SK-N-SH (cell line): ENCODE measurements around the gene VMAC. TPM values are rescaled to one million over a fixed set of nuclear protein-coding genes. Genes with fewer than 3 reads are reported as not detected.

ENCODE experiments used
- CTCF ChIA-PET: fragments of 300-600, 350-600 bp; formaldehyde crosslinking; extraction: SDS; loops from one replicate; lab custom pipeline; 2021; lab: Yijun Ruan, JAX
- POLR2A ChIA-PET: fragments of 350-600 bp; sonication (Branson Sonifier 250); formaldehyde crosslinking; extraction: SDS; loops from one replicate; lab custom pipeline; 2020; ENCODE audit warnings: antibody characterized with exemption, inconsistent platforms; lab: Yijun Ruan, JAX
- DNase-seq: peaks from one replicate; pipeline ENCODE4 v3.0.0; 2012
- H2AFZ ChIP-seq: fragments of 200-600 bp; sonication (generic); 2 replicates; pipeline ENCODE4 v1.8.1; 2016; ENCODE audit warnings: antibody characterized with exemption, mild to moderate bottlenecking, low read depth
- H3F3A ChIP-seq: fragments of 200-600 bp; sonication (generic); replicated peaks from 2 replicates; pipeline ENCODE3; 2016; ENCODE audit warnings: antibody characterized with exemption, mild to moderate bottlenecking; ENCODE audit not compliant: insufficient read depth
- H3K27ac ChIP-seq, 2 experiments: fragments of 200-500 bp in 1 of 2; fragments of 200-600 bp in 1 of 2; sonication (Bioruptor generic) in 1 of 2; sonication (generic), shearing (Covaris generic) in 1 of 2; 2 replicates each; pipeline versions ENCODE4 v1.5.1 to v1.6.1; 2014 to 2016; ENCODE audit warnings: low read depth in 2 of 2, inconsistent platforms in 1 of 2, low read length in 1 of 2, mild to moderate bottlenecking in 1 of 2, mixed read lengths in 1 of 2
- H3K27me3 ChIP-seq: fragments of 200-600 bp; sonication (generic), shearing (Covaris generic); 2 replicates; pipeline ENCODE4 v1.6.1; 2016; ENCODE audit warnings: mixed run types; ENCODE audit not compliant: insufficient read depth
- H3K36me3 ChIP-seq, 2 experiments: fragments of 200-500 bp in 1 of 2; fragments of 200-600 bp in 1 of 2; sonication (Bioruptor generic) in 1 of 2; sonication (generic) in 1 of 2; replicated peaks in 1 of 2; 2 replicates each; pipeline versions ENCODE3 to v1.5.1; 2014 to 2016; ENCODE audit warnings: low read length in 1 of 2, mild to moderate bottlenecking in 1 of 2; ENCODE audit not compliant: insufficient read depth in 2 of 2, control insufficient read depth in 1 of 2
- H3K4me1 ChIP-seq, 2 experiments: fragments of 200-500 bp in 1 of 2; fragments of 200-600 bp in 1 of 2; sonication (Bioruptor generic) in 1 of 2; sonication (generic), shearing (Covaris generic) in 1 of 2; 2 replicates each; pipeline versions ENCODE4 v1.5.1 to v1.6.1; 2014 to 2016; ENCODE audit warnings: low read depth in 1 of 2, low read length in 1 of 2, mixed run types in 1 of 2; ENCODE audit not compliant: insufficient read depth in 2 of 2, control insufficient read depth in 1 of 2
- H3K4me2 ChIP-seq: fragments of 200-600 bp; sonication (generic), shearing (Covaris generic); 2 replicates; pipeline ENCODE4 v1.6.1; 2017; ENCODE audit warnings: mixed run types
- H3K4me3 ChIP-seq, 2 experiments: fragments of 200-500 bp in 1 of 2; fragments of 200-600 bp in 1 of 2; sonication (Bioruptor generic) in 1 of 2; sonication (generic), shearing (Covaris generic) in 1 of 2; 2 replicates each; pipeline versions ENCODE4 v1.5.1 to v1.8.1; 2014 to 2016; ENCODE audit warnings: low read depth in 2 of 2, inconsistent platforms in 1 of 2, low read length in 1 of 2, mild to moderate bottlenecking in 1 of 2, mixed read lengths in 1 of 2, moderate library complexity in 1 of 2
- H3K79me2 ChIP-seq: fragments of 200-600 bp; sonication (generic); 2 replicates; pipeline ENCODE4 v1.8.1; 2017; ENCODE audit warnings: mild to moderate bottlenecking; ENCODE audit not compliant: insufficient read depth
- H3K9ac ChIP-seq: fragments of 200-600 bp; sonication (generic); 2 replicates; pipeline ENCODE4 v1.6.1; 2017; ENCODE audit warnings: mixed run types
- H3K9me2 ChIP-seq: fragments of 200-600 bp; sonication (generic); 2 replicates; pipeline ENCODE4 v1.6.1; 2017; ENCODE audit warnings: mixed run types
- H3K9me3 ChIP-seq: fragments of 200-600 bp; sonication (generic); 2 replicates; pipeline ENCODE4 v1.6.1; 2017; ENCODE audit warnings: mixed run types, mild to moderate bottlenecking, moderate library complexity
- H4K20me1 ChIP-seq: fragments of 200-600 bp; sonication (generic); 2 replicates; pipeline ENCODE4 v1.6.1; 2017; ENCODE audit warnings: mild to moderate bottlenecking, mixed run types; ENCODE audit not compliant: insufficient read depth
- CHD2 ChIP-seq: fragments of 150-350 bp; IDR thresholded peaks from 2 replicates; pipeline ENCODE4 v1.6.1; 2018; ENCODE audit warnings: low read length; ENCODE audit not compliant: partially characterized antibody
- EP300 ChIP-seq, 2 experiments: IDR thresholded peaks; 2 replicates each; pipeline versions ENCODE4 v1.4.0 to v1.6.1; 2012; ENCODE audit warnings: borderline replicate concordance in 1 of 2, low read depth in 1 of 2, low read length in 1 of 2
- GABPA ChIP-seq: IDR thresholded peaks from 2 replicates; pipeline ENCODE4 v1.4.0; 2012; ENCODE audit warnings: low read depth, mild to moderate bottlenecking
- JUND ChIP-seq: IDR thresholded peaks from 2 replicates; pipeline ENCODE4 v1.4.0; 2012
- MXI1 ChIP-seq: IDR thresholded peaks from 2 replicates; pipeline ENCODE4 v1.6.1; 2012; ENCODE audit warnings: mild to moderate bottlenecking, low read depth, low read length, improper control_type of control experiment
- RFX5 ChIP-seq: IDR thresholded peaks from 2 replicates; pipeline ENCODE4 v1.6.1; 2012; ENCODE audit warnings: mild to moderate bottlenecking, improper control_type of control experiment, low read length
- RXRA ChIP-seq: IDR thresholded peaks from 2 replicates; pipeline ENCODE4 v1.4.0; 2012; ENCODE audit warnings: low read depth, mild to moderate bottlenecking, borderline replicate concordance
- TCF12 ChIP-seq: IDR thresholded peaks from 2 replicates; pipeline ENCODE4 v1.4.0; 2012
- TEAD4 ChIP-seq: IDR thresholded peaks from 2 replicates; pipeline ENCODE4 v1.4.0; 2012; ENCODE audit warnings: mild to moderate bottlenecking, borderline replicate concordance; ENCODE audit not compliant: insufficient read depth
- YY1 ChIP-seq: IDR thresholded peaks from 2 replicates; pipeline ENCODE4 v1.4.0; 2012; ENCODE audit warnings: low read depth, mild to moderate bottlenecking
- WGBS: methylation state at CpG from one replicate; pipeline ENCODE4 v1.1.6; 2017; ENCODE audit warnings: low lambda C conversion rate; 5-methylcytosine and 5-hydroxymethylcytosine counted together
- polyA plus RNA-seq, 3 experiments: library from polyadenylated mRNA; depleted of rRNA; stranded (reverse); fragments of >200 nt; gene quantifications; 2 replicates each; pipeline ENCODE4 v1.2.3, GENCODE V29; 2012
- TF ChIP-seq, protein P1 (sequence below): IDR thresholded peaks from 2 replicates; pipeline ENCODE4; 2012
- TF ChIP-seq, protein P2 (sequence below): IDR thresholded peaks from 2 replicates; pipeline ENCODE4 v1.4.0; 2012; ENCODE audit warnings: low read depth
- TF ChIP-seq, protein P3 (sequence below): fragments of 150-350 bp; IDR thresholded peaks from 2 replicates; pipeline ENCODE4 v1.6.1; 2017; ENCODE audit warnings: antibody characterized with exemption, low read length, low read depth, borderline replicate concordance

Gene VMAC
- polyA plus RNA-seq, 1 of the 3 experiments (the other 2 are of a cell fraction): 6.5 TPM

DNA sequence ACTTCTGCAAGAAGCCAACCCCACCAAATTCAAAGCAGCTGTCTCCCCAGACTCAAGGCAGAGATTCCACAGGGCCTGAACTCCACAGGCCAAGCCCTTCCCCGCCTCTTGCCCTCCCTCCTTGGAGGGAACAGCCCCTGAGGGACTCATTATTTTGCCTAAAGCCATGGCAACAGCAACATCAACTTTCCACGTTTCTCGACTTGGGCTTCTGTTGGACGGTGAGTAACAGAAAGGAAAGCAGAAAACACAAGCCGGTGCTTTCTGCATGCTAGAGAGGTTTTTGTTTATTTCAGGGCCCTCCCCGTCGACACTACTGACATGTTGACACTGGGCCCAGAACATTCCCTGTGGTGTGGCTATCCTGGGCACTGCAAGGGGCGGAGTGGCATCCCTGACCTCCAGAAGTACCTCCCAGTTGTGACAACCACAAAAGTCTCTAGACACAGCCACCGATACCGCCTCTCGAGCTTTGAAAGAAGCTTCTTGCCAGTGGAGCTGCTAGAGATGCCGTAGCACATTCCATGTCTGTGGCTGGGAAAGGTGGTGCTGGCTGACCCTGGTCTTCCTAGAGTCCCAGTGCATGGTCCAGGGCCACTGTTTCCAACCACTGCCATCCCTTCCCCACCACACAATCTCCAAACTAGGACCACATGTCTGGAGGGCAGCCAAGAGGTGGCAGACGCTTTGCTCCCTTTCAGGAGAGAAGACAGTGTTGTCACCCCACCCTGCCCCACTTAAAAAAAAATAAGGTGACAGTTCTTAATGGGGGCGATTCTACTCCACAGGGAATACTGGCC, 22.2 kb downstream of the VMAC start:
- CTCF ChIA-PET: interaction anchor here (1.9 to 2.1 kb wide), 2 partner anchors 41 to 123 kb away, joined by 6 to 11 read pairs; no protein-coding TSS in a partner anchor
- Histone ChIP-seq H3K4me1 (peaks cover 0 to 45% of the 10 kb centered on the region in 2 experiments; a peak in 2 of 4 replicates), H3K79me2 (no peaks in the 10 kb centered on the region), H2AFZ (no peak overlapping the region), H3K27me3 (no peaks in the 10 kb centered on the region), H3K9ac (no peak overlapping the region), H3K9me3 (no peaks in the 10 kb centered on the region), H3K4me3 (no peak overlapping the region)
- TF ChIP-seq RXRA: no peak
- TF ChIP-seq, protein P1, sequence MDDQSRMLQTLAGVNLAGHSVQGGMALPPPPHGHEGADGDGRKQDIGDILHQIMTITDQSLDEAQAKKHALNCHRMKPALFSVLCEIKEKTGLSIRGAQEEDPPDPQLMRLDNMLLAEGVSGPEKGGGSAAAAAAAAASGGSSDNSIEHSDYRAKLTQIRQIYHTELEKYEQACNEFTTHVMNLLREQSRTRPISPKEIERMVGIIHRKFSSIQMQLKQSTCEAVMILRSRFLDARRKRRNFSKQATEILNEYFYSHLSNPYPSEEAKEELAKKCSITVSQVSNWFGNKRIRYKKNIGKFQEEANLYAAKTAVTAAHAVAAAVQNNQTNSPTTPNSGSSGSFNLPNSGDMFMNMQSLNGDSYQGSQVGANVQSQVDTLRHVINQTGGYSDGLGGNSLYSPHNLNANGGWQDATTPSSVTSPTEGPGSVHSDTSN: no peak
- TF ChIP-seq, protein P2, sequence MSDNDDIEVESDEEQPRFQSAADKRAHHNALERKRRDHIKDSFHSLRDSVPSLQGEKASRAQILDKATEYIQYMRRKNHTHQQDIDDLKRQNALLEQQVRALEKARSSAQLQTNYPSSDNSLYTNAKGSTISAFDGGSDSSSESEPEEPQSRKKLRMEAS: no peak
- TF ChIP-seq GABPA: no peak
- peak in 1 of 2 experiments; percentile 52; a peak in 1 of 4 replicates for TF ChIP-seq EP300 (IDR thresholded peaks at IDR 0.05; ENCODE audit: borderline replicate concordance in 1 of 2, low read depth in 1 of 2, low read length in 1 of 2)
- TF ChIP-seq CHD2: peak; percentile 21
- TF ChIP-seq MXI1: peak; percentile 83
- TF ChIP-seq, all 33 proteins: peak for 3
- Histone ChIP-seq H3F3A (no peaks in the 10 kb centered on the region), H3K4me2 (no peak overlapping the region), H3K27ac (peak overlapping the region in 1 of 2 experiments; percentile 96; a peak in 2 of 4 replicates), H4K20me1 (no peaks in the 10 kb centered on the region), H3K36me3 (peaks cover 14 to 82% of the 10 kb centered on the region in 2 experiments), H3K9me2 (no peaks in the 10 kb centered on the region)
- POLR2A ChIA-PET: no interaction called here
- DNase-seq: peak; percentile 83
- 83% methylated on average over 11 of the region's 14 CpGs for WGBS

DNA sequence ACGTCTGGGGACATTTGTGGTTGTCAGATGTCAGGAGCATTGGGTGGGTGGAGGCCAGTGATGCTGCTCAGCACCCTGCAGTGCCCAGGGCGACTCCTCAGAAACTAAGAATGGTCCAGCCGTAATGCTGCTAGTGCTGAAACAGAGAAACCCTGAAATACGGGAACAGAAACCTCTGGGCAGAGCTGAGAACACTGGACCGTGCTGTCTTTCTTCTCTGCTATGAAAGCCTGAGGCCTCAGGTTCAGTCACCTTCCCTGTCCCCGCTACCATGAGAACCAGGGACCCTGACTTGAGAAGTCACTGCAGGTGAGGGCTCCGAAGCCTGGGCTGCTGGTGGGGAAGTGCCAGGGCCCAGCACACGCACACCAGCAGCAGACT, 22.8 kb downstream of the VMAC start:
- H2AFZ ChIP-seq: no peak overlapping the region
- no peak for DNase-seq
- H3K9me3 ChIP-seq: no peaks in the 10 kb centered on the region
- TF ChIP-seq TCF12 (no peak), RXRA (no peak), RFX5 (no peak), TEAD4 (no peak), CHD2 (no peak), EP300 (IDR thresholded peaks at IDR 0.05; ENCODE audit: borderline replicate concordance in 1 of 2, low read depth in 1 of 2, low read length in 1 of 2) (no peak), YY1 (no peak), JUND (no peak)
- TF ChIP-seq, protein P3, sequence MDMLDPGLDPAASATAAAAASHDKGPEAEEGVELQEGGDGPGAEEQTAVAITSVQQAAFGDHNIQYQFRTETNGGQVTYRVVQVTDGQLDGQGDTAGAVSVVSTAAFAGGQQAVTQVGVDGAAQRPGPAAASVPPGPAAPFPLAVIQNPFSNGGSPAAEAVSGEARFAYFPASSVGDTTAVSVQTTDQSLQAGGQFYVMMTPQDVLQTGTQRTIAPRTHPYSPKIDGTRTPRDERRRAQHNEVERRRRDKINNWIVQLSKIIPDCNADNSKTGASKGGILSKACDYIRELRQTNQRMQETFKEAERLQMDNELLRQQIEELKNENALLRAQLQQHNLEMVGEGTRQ: no peak
- TF ChIP-seq, protein P1: no peak
- H3K27me3 ChIP-seq: no peaks in the 10 kb centered on the region
- ChIA-PET POLR2A (no interaction called here), CTCF (interaction anchor here (0.9 to 2.1 kb wide), 3 partner anchors 10 to 123 kb away, joined by 3 to 6 read pairs (median 5); no protein-coding TSS in a partner anchor)
- H3K36me3 ChIP-seq: peaks cover 20 to 82% of the 10 kb centered on the region in 2 experiments
- no peaks in the 10 kb centered on the region for H4K20me1 ChIP-seq
- H3K4me1 ChIP-seq: peaks cover 0 to 49% of the 10 kb centered on the region in 2 experiments; a peak in 2 of 4 replicates
- 81% methylated on average over 8 of the region's 8 CpGs for WGBS
- no peak overlapping the region for H3K4me2 ChIP-seq
- H3K9ac ChIP-seq: no peak overlapping the region
- H3K79me2 ChIP-seq: no peaks in the 10 kb centered on the region
- H3K4me3 ChIP-seq: no peak overlapping the region
- peak overlapping the region in 1 of 2 experiments; percentile 96; a peak in 2 of 4 replicates for H3K27ac ChIP-seq
- H3F3A ChIP-seq: no peaks in the 10 kb centered on the region
- H3K9me2 ChIP-seq: no peaks in the 10 kb centered on the region
